ENCODE results near the gene SCRT2. TPM values are rescaled to one million over a fixed set of nuclear protein-coding genes. Genes with fewer than 3 reads are reported as not detected.

Gene SCRT2
- total and polyA plus RNA-seq, 9 of the 15 experiments (the other 6 are each of a cell fraction or from before 2014, with no cell fraction given), result 0.04 to 0.75 (median 0.13) TPM; not detected in 2

- TF ChIP-seq ZNF740 (CRISPR knock-in tag; IDR thresholded peaks at IDR 0.05) (no peak), ZNF740 (tag; IDR thresholded peaks at IDR 0.05) (no peak), GABPB1 (CRISPR knock-in tag; IDR thresholded peaks at IDR 0.05) (peak; percentile 62), ZNF316 (IDR thresholded peaks at IDR 0.05) (no peak), MAX (CRISPR knock-in tag; IDR thresholded peaks at IDR 0.05) (0 out of 2 replicates have a peak, but pooled peaks have one; percentile 33), TCF15 (CRISPR knock-in tag; IDR thresholded peaks at IDR 0.05) (no peak), RCOR1 (IDR thresholded peaks at IDR 0.05; ENCODE audit: borderline replicate concordance in 1 of 2, low read depth in 2 of 2, low read length in 2 of 2) (peak; percentile 38 to 70; a peak in 3 of 4 replicates), ZNF165 (CRISPR knock-in tag; IDR thresholded peaks at IDR 0.05; ENCODE audit: borderline replicate concordance) (no peak), SMARCA5 (IDR thresholded peaks at IDR 0.05) (peak; percentile 21; the same call in 1 of the 2 replicates), DACH1 (IDR thresholded peaks at IDR 0.05; ENCODE audit: partially characterized antibody) (peak; percentile 37), ZFP1 (CRISPR knock-in tag; IDR thresholded peaks at IDR 0.05) (no peak), BCOR (IDR thresholded peaks at IDR 0.05) (peak; percentile 76; the same call in 1 of the 2 replicates), CBFA2T3 (IDR thresholded peaks at IDR 0.05) (peak; percentile 92), HDAC8 (tag; IDR thresholded peaks at IDR 0.05) (no peak), POLR2AphosphoS5 (IDR thresholded peaks at IDR 0.05; ENCODE audit: control insufficient read depth, insufficient read depth, low read depth, low read length) (peak; percentile 65), FOXK2 (conservative IDR thresholded peaks at IDR 0.05 in 1 of 2, IDR thresholded peaks at IDR 0.05 in 1 of 2; ENCODE audit: low read depth in 2 of 2) (no peak), NUFIP1 (IDR thresholded peaks at IDR 0.05; ENCODE audit: partially characterized antibody) (no peak), LEF1 (IDR thresholded peaks at IDR 0.05) (peak; percentile 54; the same call in 1 of the 2 replicates), RBM15 (IDR thresholded peaks at IDR 0.05; ENCODE audit: insufficient read depth, low read length) (no peak), USF2 (CRISPR knock-in tag; IDR thresholded peaks at IDR 0.05) (no peak), ZNF436 (CRISPR knock-in tag; IDR thresholded peaks at IDR 0.05) (no peak)
- TF ChIP-seq, protein P1, sequence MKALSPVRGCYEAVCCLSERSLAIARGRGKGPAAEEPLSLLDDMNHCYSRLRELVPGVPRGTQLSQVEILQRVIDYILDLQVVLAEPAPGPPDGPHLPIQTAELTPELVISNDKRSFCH (CRISPR knock-in tag; IDR thresholded peaks at IDR 0.05), result no peak
- TF ChIP-seq, protein P1 (tag; IDR thresholded peaks at IDR 0.05), result 0 out of 2 replicates have a peak, but pooled peaks have one; percentile 67
- TF ChIP-seq, protein P2, sequence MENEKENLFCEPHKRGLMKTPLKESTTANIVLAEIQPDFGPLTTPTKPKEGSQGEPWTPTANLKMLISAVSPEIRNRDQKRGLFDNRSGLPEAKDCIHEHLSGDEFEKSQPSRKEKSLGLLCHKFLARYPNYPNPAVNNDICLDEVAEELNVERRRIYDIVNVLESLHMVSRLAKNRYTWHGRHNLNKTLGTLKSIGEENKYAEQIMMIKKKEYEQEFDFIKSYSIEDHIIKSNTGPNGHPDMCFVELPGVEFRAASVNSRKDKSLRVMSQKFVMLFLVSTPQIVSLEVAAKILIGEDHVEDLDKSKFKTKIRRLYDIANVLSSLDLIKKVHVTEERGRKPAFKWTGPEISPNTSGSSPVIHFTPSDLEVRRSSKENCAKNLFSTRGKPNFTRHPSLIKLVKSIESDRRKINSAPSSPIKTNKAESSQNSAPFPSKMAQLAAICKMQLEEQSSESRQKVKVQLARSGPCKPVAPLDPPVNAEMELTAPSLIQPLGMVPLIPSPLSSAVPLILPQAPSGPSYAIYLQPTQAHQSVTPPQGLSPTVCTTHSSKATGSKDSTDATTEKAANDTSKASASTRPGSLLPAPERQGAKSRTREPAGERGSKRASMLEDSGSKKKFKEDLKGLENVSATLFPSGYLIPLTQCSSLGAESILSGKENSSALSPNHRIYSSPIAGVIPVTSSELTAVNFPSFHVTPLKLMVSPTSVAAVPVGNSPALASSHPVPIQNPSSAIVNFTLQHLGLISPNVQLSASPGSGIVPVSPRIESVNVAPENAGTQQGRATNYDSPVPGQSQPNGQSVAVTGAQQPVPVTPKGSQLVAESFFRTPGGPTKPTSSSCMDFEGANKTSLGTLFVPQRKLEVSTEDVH (IDR thresholded peaks at IDR 0.05; ENCODE audit: low read depth, partially characterized antibody), result no peak
Measured at GRCh38 chr20:671252-672030, 4.2 kb downstream of the SCRT2 start (continued).

All from K562 (cell line).